ENCODE measurements around the gene PIM3.
"Not testable (repeated sequence)": the region's sequence is repeated elsewhere in the genome, so short reads cannot be mapped to it uniquely, and the experiment has no call there.

PIM3 gene

GRCh38 chr22:49943405-49943765 is 17.2 kb upstream of the PIM3 start:
- no peak for DNase-seq (ENCODE audit: low read depth)

- no peak for DNase-seq (ENCODE audit: low read depth)
These were observed 16.7 kb upstream of the PIM3 start for GRCh38 chr22:49943771-49944398.

GRCh38 chr22:49944399-49944891 is 16.1 kb upstream of the PIM3 start:
- no peak for DNase-seq (ENCODE audit: low read depth)

- not testable (repeated sequence) for DNase-seq (ENCODE audit: low read depth)
These were observed 15.4 kb upstream of the PIM3 start for GRCh38 chr22:49945042-49945794.

GRCh38 chr22:49946612-49947295 is 13.8 kb upstream of the PIM3 start:
- no peak for DNase-seq (ENCODE audit: low read depth)

- no peak for DNase-seq (ENCODE audit: low read depth)
These were observed 13.3 kb upstream of the PIM3 start for GRCh38 chr22:49947296-49947622.

GRCh38 chr22:49948116-49948957 is 12.2 kb upstream of the PIM3 start:
- no peak for DNase-seq (ENCODE audit: low read depth)

GRCh38 chr22:49948958-49949913 is 11.3 kb upstream of the PIM3 start:
- no peak for DNase-seq (ENCODE audit: low read depth)

GRCh38 chr22:49949914-49950292 is 10.7 kb upstream of the PIM3 start:
- DNase-seq (ENCODE audit: low read depth) = no peak

- DNase-seq (ENCODE audit: low read depth) = no peak
These were observed 10.1 kb upstream of the PIM3 start for GRCh38 chr22:49950396-49950994.

GRCh38 chr22:49951000-49951677 is 9.4 kb upstream of the PIM3 start:
- no peak for DNase-seq (ENCODE audit: low read depth)

GRCh38 chr22:49951678-49951985 is 8.9 kb upstream of the PIM3 start:
- DNase-seq (ENCODE audit: low read depth) = no peak

- DNase-seq (ENCODE audit: low read depth) = no peak
These were observed 8.3 kb upstream of the PIM3 start for GRCh38 chr22:49951986-49952896.

- DNase-seq (ENCODE audit: low read depth) = no peak
These were observed 7.4 kb upstream of the PIM3 start for GRCh38 chr22:49953027-49953679.

GRCh38 chr22:49953680-49954344 is 6.8 kb upstream of the PIM3 start:
- no peak for DNase-seq (ENCODE audit: low read depth)

- no peak for DNase-seq (ENCODE audit: low read depth)
These were observed 6.2 kb upstream of the PIM3 start for GRCh38 chr22:49954354-49954753.

GRCh38 chr22:49954991-49955580 is 5.5 kb upstream of the PIM3 start:
- DNase-seq (ENCODE audit: low read depth) = no peak

Measured in stimulated activated CD8-positive, alpha-beta memory T cell treated with anti-CD3 and anti-CD28 coated beads, Interleukin-7, amount 100 ng/mL, for 24 hours (primary cell).